NCI-H226 (cell line): ENCODE results near the gene SH3BGRL2.

Experiments used
- DNase-seq: peaks from one replicate; pipeline ENCODE4 v3.0.0-alpha.2; 2015

SH3BGRL2 gene

DNA sequence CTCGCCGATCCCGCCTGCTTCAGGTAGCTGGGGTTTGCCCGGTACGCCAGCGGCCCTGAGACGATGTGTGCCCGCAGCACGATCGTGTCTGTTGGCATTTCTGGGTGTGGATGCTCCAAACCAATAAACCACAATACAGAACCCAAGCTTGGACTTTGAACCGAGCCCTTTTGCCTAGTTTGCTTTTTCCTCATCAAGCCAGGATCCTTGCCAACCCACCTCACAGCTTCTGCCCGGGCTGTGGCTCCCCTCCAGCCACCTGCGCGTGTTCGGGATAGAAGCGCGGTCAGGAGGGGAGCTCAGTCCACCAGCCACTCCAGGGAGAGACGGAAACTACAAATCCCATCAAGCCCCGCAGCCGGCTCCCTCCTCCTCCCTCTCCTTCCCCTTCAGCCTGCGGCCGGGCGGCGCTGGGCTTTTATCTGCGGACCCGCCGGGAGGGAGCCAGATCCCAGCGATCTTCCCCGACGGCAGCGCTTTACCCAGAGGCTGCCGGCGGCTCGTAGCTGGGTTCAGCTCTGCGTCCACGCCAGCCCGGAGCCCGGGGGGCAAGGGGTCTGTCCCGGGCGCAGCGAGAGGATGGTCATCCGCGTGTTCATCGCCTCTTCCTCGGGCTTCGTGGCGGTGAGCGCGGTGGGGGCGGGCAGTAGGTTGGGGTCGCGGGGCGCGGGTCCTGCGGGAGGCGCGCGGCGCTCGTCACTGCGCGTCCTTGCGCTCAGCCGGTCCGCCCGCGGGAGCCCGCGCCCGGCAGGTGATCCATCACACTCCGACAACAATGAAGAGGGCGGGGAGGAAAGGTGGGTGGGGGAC, at the start of gene SH3BGRL2:
Gene SH3BGRL2 (plus strand): TSS at position 447 of the 810 bp plus-strand sequence. CDS start 133 bp downstream, at position 580.
- DNase-seq, result peak; percentile 51

DNA sequence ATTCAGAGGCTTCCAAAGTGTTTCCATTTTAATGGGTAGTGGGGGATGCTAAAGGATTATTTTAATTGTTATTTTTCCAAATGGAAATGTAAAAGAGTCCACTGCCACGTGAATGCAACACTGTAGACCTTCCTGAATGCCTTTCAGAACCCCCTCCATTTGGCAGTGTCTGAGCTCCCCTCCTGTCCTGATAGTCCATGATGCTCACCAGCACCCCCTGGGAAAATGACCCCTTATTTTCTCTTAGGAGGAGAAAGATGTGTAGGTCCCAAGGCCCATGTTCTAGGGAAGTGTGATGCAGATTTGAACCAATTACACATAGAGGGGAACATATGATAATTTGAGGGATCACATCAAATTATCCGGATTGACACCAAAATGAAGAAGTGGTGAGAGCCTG, 46.8 kb upstream of the SH3BGRL2 start:
- no peak for DNase-seq

DNA sequence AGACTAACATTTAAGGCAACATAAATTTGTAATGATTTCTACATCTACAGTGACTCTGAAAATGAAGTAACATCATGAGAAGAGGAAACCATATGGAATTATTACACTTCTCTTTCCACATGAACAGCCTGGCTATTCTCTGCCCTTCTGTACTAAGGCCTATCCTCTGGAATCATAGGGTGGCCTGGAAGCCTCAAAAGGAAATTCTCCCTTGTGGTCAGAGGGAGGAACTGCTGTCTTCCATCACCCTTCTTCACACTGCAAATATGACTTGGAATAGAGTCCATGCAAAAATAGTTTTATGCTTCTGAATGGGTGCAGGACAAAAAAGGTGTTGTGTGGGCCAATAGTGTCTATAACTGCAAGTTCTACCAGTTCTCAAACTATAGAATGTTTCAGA, 44.6 kb upstream of the SH3BGRL2 start:
- DNase-seq, result peak; percentile 28

DNA sequence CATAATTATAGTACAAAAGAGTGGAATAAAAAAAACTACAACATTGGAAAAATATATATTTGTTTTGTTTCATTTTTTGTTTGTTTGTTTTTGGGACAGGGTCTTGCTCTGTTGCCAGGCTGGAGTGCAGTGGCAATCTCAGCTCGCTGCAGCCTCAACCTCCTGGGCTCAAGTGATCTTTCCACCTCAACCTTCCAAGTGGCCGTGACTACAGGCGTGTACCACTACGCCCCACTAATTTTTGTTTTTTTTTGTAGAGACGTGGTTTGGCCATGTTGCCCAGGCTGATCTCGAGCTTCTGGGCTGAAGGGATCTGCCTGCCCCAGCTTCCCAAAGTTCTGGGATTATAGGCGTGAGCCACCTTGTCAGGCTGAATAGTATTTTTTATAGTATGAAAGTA, 41.4 kb upstream of the SH3BGRL2 start:
- no peak for DNase-seq

DNA sequence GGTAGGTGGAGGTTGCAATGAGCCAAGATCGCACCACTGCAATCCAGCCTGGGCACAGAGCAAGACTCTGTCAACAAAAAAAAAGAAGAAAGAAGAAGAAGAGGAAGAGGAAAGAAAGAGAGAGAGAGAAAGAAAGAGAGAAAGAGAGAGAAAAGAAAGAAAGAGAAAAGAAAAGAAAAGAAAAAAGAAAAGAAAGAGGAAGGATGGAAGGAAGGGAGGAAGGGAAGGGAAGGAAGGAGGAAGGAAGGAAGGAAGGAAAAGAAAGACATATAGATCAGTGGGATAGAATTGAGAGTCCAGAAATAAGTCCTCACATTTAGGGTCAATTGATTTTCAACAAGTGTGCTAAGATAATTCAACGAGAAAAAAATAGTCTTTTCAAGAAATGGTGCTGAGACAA, 34.0 kb upstream of the SH3BGRL2 start:
- no peak for DNase-seq

DNA sequence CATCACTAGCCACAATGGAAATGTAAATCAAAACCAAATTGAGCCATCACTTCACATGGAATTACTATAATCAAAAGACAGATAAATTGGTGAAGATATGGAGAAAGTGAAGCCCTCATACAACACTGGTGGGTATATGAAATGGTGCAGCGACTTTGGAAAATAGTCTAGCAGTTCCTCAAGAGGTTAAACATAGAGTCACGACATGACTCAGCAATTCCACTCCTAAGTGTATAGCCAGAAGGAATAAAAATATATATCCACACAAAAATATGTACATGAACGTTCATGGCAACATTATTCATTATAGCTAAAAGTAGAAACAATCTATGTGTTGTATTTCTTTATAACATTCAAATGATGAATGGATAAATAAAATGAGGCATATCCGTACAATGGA, 33.1 kb upstream of the SH3BGRL2 start:
- no peak for DNase-seq

DNA sequence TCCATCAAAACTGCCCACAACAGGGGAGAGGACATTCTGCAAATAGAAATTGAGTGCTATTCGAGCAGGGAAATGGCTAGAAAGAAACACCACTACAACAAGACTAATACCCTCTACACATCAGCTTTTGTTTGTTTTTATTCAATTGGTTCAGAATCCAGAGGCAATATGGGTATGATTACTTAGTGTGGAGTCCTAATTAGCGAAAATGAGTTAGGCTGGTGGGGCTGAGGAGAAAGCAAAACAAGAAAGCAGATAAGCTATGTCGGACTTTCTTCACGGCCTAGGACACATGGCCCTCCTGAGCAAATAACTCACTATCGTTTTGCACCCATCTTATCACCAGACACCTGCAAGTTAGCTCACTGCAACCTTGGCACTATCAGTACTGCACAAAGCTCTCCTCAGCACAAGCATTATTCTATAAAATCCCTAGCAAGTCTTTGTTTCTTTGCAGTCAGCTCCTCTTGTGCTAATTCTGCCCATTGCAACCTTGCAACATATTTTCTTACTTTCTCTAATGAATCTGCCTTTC, 31.3 kb upstream of the SH3BGRL2 start:
- no peak for DNase-seq

DNA sequence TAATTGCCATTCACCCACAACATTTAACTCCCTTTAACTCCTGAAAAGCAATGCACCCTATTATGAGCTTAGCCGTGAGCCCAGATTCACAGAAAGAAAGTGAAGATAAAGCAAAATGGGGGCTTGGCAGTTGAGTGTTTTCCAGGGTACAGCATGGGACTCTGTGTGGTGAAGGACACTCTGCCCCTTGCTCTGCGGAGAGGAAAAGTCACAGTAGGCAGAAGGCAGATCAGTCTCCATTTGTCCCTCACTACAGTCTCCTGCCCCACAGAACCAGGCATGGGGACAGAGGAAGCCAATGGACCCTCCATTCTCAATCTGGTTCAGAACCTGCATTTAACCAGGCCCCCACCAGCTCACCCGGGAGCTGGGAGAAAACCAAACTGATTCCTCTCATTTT, 30.8 kb upstream of the SH3BGRL2 start:
- DNase-seq, result no peak

DNA sequence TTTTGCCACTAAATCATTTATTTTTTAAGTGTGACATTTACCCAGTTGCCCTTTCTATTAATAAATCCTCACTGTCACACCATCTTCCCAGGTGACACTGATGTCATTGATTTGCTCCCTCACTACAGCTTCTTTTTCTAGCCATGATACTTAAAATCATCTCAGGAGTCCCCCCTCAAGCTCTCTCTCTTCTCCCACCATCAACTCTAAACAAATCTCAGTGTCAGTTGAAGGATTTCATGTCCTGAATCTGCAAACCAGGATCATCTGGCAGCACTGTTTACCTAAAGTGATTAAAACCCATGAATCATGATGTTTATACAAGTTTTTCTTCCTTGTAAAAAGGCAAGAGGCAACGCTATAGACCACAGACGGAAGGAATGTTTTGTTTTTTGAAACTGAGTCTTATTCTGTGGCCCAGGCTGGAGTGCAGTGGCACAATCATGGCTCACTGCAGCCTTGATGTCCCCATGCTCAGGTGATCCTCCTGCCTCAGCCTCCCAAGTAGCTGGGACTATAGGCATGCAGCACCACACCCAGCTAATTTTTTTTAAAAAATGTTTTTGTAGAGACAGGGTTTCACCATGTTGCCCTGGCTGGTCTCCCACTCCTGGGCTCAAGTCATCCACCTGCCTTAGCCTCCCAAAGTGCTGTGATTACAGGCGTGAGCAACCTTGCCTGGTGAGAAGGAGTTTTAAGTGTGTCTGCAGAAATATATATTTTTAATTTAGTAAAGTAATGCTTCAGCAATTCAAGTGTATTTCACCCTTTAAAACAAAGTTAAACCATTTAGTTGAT, 30.1 kb upstream of the SH3BGRL2 start:
- no peak for DNase-seq

DNA sequence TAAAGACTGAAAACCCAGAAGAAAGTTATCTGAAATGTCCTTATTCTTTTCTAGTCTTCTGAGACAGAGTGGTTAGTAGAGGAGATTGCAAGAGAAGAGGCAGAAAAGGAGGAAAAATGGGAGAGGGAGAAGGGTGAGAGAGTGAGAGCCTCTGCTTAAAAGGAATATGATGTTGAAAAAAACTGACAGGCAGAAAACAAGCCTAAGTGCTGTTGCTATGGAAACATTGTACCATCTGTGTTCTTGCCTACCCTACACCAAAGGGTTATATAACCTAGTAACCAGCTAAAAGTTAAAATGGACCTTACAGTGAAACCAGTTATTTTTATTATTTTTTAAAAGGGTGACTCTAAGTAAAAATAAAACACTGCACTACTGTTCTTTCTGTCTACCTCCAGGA, 28.3 kb upstream of the SH3BGRL2 start:
- no peak for DNase-seq

DNA sequence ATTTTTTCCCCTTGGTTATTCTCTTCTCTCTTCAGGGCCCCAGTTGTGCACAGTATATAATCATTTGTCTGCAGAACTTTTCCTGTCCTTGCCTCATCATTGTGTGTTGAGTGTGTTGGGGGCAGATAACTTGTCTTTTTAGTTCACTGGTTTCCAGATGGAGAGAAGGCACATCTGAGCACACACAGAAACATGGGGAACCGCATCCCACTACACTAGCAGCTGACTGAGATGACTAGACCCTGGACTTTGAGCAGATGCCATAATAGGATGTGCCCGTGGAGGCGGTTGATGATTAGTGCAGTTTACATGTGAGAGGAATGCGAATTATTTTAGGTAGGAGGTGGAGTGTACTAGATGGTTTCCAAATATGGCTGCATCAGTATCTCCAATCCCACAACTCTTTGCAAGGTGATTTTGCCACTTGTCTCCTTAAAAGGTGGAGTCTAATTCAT, 26.5 kb upstream of the SH3BGRL2 start:
- peak; percentile 53 for DNase-seq

DNA sequence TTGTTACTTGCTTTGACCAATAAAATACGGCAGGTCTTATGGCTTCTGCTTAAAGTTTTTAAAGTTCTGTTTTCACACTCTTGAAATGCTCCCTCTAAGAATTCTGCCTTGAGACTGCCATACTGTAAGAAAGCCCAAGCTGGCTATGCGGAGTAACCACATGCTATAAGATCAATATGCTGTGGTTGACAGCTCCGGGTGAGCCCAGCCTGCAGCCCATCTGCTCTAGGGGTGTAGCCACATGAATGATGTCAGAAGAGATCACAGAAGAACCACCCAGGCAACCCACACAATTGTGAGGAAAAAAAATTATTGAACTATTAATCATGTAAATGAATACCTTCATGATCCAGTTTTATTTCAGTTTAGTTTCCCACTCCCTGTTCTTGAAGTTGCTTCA, 26.1 kb upstream of the SH3BGRL2 start:
- no peak for DNase-seq

DNA sequence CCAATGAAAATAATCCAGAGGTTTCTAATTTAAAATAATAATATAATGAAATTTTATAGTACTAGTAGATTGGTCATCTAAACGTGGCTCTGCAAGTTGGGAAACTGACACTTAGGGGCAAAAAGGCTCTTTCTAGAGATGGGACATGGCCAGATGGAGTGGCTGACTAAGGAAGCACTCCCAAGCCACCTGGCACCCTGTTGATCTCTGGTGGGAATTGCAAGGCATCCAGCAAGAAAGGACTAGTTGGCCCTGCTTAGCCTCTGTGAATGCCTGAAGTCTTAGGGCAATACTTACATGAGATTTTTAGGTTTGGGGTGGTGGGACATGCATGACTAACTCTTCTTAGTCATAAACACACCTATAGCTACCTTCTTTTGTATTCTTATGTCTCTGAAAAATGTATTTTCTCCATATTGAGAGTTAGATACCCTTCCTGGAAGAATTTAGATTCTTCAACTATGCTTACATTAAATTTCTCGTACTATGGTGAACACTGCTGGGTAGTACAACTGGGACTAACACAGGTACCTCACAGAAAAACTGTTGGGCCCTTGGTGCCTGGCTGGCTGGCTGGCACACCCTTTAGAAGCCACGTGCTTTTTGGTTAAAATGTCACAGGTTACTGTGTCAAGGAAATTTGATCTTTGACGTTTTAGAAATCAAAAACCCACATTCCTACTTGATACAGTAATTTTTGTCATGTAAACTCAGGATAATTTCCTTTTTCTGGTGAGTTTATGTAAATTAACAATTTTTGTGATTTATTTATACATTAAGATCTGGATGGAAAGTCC, 25.0 kb upstream of the SH3BGRL2 start:
- no peak for DNase-seq

DNA sequence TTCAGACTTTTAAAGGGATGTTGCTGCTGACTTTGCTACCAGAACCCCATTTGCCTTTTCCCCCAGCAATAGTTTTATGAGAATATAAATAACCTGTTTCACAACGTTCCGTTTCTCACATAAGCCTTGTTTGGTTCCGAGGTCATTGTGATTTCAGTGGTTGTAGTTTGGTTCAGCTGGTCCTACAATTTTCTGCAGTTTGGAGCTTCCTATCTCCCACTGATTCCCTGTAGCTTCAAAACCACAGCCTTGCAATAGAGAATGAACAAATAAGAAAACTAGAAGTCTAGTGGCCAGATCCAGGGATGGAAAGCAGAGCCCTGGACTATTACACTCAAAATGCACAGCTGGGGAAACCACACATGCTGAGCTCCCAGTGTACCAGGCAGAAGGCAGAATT, 24.1 kb upstream of the SH3BGRL2 start:
- DNase-seq, result no peak

DNA sequence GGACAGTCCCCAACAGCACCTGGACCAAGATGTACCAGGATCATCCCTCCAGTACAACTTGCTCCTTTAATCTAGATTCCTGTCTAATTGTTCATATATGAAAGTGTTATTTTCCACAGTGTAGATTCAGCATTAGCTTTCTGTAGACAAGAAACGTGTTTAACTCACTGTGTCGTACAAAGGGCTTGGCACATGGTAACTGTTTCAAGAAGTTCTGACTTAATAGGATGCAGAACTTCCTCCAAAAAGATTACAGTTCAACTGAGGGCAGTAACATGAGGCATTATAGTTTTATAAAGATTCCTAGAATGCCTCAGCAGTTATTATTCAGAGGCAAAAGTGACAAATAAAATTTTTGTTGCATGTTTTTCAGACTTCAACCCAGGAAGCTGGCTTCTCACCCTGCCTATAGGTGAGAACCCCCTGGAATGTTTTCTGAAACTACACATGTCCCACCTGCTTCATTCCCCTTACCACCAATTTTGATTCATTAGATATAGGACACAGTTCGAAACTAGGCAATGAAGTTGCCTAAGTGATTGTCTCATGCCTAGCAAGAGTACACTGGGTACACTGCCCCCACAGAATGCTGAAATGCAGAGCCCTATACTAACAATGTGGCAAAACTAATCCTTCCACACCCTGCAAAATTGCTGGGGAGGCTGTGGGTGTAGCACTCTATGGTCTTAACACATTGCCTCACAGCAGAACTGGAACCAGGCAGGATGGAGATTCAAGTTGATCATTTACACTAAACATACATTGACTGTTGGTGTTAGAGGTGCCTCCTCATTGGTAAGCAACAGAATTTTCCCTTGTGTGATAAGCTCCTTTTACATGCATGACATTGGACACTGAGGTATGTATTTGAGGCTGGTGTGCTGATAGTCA, 22.6 kb upstream of the SH3BGRL2 start:
- no peak for DNase-seq

DNA sequence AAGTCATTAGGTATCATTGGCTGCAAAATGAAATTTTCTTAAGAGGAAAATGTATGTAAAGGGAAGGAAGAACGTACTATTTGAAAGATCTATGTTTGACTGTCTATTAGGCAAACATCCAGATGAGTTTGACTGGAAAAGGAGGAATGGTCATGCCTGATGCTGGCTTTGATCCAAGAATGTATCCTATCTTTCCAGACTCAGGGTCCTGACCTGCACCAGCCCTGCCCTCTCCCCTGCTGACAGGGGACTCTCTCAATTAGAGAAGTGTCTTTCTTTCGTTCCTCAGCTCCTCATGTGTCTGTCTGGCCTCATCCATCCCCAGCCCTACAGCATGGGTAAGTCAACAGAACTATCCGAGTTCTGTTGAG, 21.9 kb upstream of the SH3BGRL2 start:
- no peak for DNase-seq

DNA sequence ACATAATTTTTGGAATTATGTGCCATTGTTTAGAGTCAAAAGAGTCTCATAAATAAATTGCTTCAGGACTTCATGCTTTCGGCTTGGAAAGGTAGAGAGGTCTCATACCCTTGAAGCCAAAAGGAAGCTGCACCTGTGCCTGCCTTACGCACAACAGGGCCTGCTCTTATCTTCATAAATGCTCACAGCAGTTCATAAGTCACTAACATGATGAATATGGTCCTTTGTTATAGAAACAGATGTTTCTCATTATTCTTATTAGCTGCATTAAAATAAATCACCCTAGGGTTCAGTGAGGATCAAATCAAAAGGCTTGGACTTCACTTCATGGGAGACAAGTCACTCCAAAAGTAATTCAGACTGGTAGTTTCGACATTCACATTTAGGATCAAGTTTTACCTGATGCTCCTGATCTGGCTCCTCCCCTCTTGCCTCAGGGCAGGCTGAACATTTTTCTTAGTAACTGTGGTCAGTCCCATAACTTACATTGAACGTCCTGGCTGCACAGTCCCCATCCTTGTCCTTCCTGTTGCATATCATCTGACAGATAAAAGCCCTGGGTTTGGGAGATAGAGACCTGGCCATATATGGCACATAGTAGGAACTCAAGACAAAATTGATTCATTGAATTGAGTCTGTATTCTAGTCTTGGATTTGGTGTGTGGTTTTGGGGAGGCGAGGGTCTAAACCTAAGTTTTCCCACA, 20.7 kb upstream of the SH3BGRL2 start:
- DNase-seq, result no peak

DNA sequence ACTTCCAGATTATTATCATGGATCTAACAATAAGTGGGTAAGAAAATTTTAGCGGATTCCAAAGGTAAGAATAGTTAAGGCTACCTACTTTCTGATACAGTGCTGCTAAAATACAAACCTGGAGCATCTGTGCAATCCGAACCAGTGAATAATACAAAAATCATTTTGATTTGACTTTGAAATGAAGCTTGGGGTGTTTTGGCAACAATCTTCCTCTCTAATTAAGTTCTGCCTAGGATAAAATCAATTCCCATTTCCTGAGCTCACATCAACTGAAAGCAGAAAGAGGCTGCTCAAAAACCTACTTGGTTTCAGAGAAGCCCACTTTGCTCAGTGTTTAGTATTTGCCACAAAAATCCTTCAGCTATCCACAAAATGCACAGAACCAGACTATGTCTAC, 18.7 kb upstream of the SH3BGRL2 start:
- no peak for DNase-seq

DNA sequence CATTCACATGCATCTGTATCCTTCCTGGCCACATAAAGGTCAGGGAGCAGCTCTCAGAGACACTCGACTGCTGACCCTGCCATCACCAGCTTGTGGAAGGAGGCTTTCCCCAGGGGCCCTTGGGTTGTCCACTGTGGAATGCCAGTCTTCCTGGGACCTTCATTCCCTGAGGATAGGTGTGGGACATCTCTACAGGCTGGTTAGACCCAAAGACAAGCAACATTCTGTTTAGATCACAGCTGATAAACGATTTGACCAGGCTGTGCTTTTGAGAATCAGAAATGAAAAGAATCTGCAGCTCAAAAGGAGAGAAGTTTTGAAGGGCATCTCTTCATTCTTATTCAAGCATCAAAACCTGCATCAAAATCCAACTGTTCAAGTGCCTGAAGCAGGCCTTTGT, 18.2 kb upstream of the SH3BGRL2 start:
- no peak for DNase-seq

DNA sequence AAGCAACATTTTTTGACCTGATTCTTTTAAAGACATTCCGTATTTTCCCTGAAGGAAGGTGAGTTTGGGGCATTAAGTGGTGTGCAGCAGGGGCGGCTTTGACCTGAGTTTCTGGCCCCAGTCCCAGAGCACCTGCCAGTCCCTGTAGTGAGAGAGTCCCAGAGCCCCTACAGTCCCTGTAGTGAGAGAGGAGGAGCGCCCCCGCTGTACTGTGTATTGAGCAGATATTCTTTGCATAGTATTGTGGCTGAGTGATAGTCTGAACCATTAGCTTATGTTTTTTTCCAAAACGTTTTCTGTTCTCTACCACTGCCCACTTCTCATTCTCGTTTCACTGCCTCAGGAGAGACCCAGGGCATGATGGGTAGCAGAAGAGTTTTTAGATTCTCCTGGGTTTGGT, 17.2 kb upstream of the SH3BGRL2 start:
- no peak for DNase-seq
